HG03575 (cell line): Measurements from ENCODE around the gene UMAD1.

Source experiments
- ATAC-seq: cut with Tn5 transposase; IDR thresholded peaks from one replicate; pipeline ENCODE4 v1.9.1; 2021; ENCODE audit not compliant: unreplicated experiment, insufficient number of reproducible peaks, low FRiP score; ENCODE audit errors: extremely low read depth

Gene UMAD1

GRCh38 chr7:7682861-7683260 is 42.3 kb downstream of the UMAD1 start:
- no peak for ATAC-seq

- ATAC-seq = no peak
These were observed 46.4 kb downstream of the UMAD1 start for GRCh38 chr7:7686811-7687508.

- no peak for ATAC-seq
These were observed 47.2 kb downstream of the UMAD1 start for GRCh38 chr7:7687800-7688199.

- no peak for ATAC-seq
These were observed 47.8 kb downstream of the UMAD1 start for GRCh38 chr7:7688310-7688709.

- no peak for ATAC-seq
These were observed 48.4 kb downstream of the UMAD1 start for GRCh38 chr7:7688956-7689355.

GRCh38 chr7:7693881-7694280 is 53.3 kb downstream of the UMAD1 start:
- no peak for ATAC-seq

- ATAC-seq = no peak
These were observed 54.0 kb downstream of the UMAD1 start for GRCh38 chr7:7694542-7694941.

GRCh38 chr7:7695111-7695817 is 54.7 kb downstream of the UMAD1 start:
- ATAC-seq = no peak

GRCh38 chr7:7696458-7697119 is 56.0 kb downstream of the UMAD1 start:
- ATAC-seq = no peak

GRCh38 chr7:7698930-7699329 is 58.4 kb downstream of the UMAD1 start:
- ATAC-seq = no peak

GRCh38 chr7:7699380-7699779 is 58.8 kb downstream of the UMAD1 start:
- ATAC-seq = no peak

- ATAC-seq = no peak
These were observed 59.4 kb downstream of the UMAD1 start for GRCh38 chr7:7699970-7700369.

GRCh38 chr7:7701527-7701926 is 61.0 kb downstream of the UMAD1 start:
- ATAC-seq = no peak

- ATAC-seq = no peak
These were observed 62.3 kb downstream of the UMAD1 start for GRCh38 chr7:7702826-7703225.

GRCh38 chr7:7703427-7703826 is 62.9 kb downstream of the UMAD1 start:
- ATAC-seq = no peak

- no peak for ATAC-seq
These were observed 64.3 kb downstream of the UMAD1 start for GRCh38 chr7:7704867-7705266.

GRCh38 chr7:7705318-7705717 is 64.8 kb downstream of the UMAD1 start:
- no peak for ATAC-seq

- peak; percentile 42 for ATAC-seq
These were observed 65.6 kb downstream of the UMAD1 start for GRCh38 chr7:7706101-7706511.

- peak; percentile 26 for ATAC-seq
These were observed 66.1 kb downstream of the UMAD1 start for GRCh38 chr7:7706556-7707172.

GRCh38 chr7:7707246-7707645 is 66.7 kb downstream of the UMAD1 start:
- no peak for ATAC-seq
